Esophagus (tissue), 2 donors: Measurements from ENCODE around the gene INSIG2. TPM values are rescaled to one million over a fixed set of nuclear protein-coding genes. Genes with fewer than 3 reads are reported as not detected.

Source experiments
- H3K27ac ChIP-seq, 2 donors: one replicate each; pipeline ENCODE4 v1.5.1; 2013; ENCODE audit warnings: low read depth in 2 of 2, mild to moderate bottlenecking in 2 of 2, inconsistent platforms in 1 of 2, low read length in 1 of 2, moderate library complexity in 1 of 2
- H3K27me3 ChIP-seq, 2 donors: one replicate each; pipeline ENCODE4 v1.6.1; 2013; ENCODE audit warnings: low read length in 2 of 2, control low read depth in 1 of 2, mild to moderate bottlenecking in 1 of 2; ENCODE audit not compliant: insufficient read depth in 2 of 2, control insufficient read depth in 1 of 2
- H3K36me3 ChIP-seq, 2 donors: one replicate each; pipeline ENCODE4 v1.6.1; 2013; ENCODE audit warnings: low read length in 1 of 2; ENCODE audit not compliant: control insufficient read depth in 2 of 2, insufficient read depth in 2 of 2
- H3K4me1 ChIP-seq, 2 donors: one replicate each; pipeline ENCODE4 v1.6.1; 2013; ENCODE audit warnings: low read length in 1 of 2; ENCODE audit not compliant: control insufficient read depth in 2 of 2, insufficient read depth in 2 of 2
- H3K4me3 ChIP-seq, 2 donors: one replicate each; pipeline ENCODE4 v1.5.1; 2013; ENCODE audit warnings: low read length in 2 of 2, mild to moderate bottlenecking in 2 of 2, low read depth in 1 of 2, moderate library complexity in 1 of 2
- H3K9me3 ChIP-seq, 2 donors: one replicate each; pipeline ENCODE4 v1.6.1; 2013; ENCODE audit warnings: mild to moderate bottlenecking in 2 of 2, low read depth in 1 of 2, low read length in 1 of 2, moderate library complexity in 1 of 2; ENCODE audit not compliant: control insufficient read depth in 2 of 2, insufficient read depth in 1 of 2
- WGBS, 2 donors: extraction: QIAGEN DNeasy Blood & Tissue Kit; methylation state at CpG; one replicate each; pipeline ENCODE4 v1.1.7; 2013; 5-methylcytosine and 5-hydroxymethylcytosine counted together
- polyA plus RNA-seq, 2 donors: library from polyadenylated mRNA; stranded (reverse); fragments of 200-250 nt; gene quantifications; one replicate each; pipeline ENCODE4 v1.2.3, GENCODE V29; 2013
- donor health status: healthy with polysubstance abuse.
- donor health status: Bipolar disorder and iron deficiency.

Gene INSIG2
- polyA plus RNA-seq, 2 donors = 7.0 to 7.5 TPM

DNA sequence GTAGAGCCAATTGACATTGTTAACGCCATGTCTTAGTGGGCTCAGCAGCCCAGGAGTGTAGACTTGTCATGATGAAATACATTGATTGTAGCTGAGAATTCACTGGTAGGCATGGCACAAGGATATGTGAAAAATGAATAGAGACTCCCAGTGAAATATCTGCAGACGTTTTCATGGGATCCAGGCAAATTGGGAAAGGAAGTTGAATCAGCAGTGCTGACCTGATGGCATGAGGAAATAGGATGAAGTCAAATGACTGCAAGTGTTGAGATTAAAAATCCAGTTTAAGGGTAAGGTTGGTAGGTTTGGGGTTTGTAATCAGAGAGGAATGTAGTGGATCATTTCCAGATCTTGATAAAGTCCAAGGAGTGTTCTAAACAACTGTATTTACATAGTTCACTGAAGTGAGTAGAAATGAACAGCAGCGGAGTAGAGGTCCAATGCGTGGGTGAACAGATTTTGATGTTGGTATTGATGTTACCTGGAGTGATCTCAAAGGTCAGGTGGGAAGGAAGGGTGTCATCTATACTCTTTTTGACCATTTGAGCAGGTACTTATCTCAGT, 24.6 kb downstream of the INSIG2 start:
- Histone ChIP-seq H3K4me3 (no peak overlapping the region), H3K9me3 (no peaks in the 10 kb centered on the region), H3K4me1 (no peaks in the 10 kb centered on the region), H3K36me3 (peaks cover 0 to 3% of the 10 kb centered on the region in 2 donors), H3K27me3 (no peaks in the 10 kb centered on the region), H3K27ac (no peak overlapping the region)
- 68 to 79% methylated on average over 4 of the region's 4 CpGs for WGBS, 2 donors

DNA sequence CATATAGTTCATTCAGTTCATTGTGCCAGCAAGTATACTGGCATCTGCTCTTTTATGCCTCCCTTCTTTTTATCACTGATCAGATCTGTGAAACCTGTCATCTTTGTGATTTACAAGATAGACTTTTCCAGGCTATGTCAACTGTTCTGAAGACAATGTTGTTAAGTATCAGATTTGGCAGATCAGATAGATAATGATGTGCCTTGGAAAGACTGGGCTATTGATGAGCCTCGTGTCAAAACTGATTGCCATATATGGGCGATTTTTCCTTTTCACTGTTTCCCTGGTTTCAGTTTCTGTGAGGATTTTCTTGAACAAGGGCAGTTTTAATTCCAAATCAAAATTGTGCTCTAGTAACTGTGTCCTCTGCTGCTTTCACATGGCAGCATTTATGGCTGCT, 26.6 kb downstream of the INSIG2 start:
- H3K27ac ChIP-seq = no peak overlapping the region
- 74 to 86% methylated on average over 2 of the region's 2 CpGs for WGBS, 2 donors

DNA sequence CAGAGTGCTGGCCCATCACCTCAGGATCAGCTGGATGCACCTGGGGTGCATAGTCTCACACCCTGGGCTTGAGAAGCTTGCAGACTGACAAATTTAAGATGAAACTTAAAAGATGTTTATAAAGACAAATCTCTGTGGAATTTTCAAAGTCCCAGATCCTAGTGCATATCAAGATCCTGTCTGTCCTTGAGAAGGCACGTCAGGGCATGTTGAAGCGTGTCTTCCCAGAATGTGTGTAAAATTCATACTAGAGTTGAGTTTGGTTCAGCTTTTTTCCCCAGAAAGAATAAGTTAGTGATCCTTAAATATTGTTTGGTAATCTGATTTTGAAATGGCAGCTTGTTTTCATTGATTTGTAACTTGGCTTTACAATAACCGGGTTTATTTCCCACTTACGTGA, 27.5 kb downstream of the INSIG2 start:
- no peaks in the 10 kb centered on the region for H3K9me3 ChIP-seq
- WGBS, 2 donors = 82 to 83% methylated on average over 4 of the region's 4 CpGs
- peaks cover 0 to 3% of the 10 kb centered on the region in 2 donors for H3K36me3 ChIP-seq
- no peaks in the 10 kb centered on the region for H3K4me1 ChIP-seq
- H3K4me3 ChIP-seq = no peak overlapping the region
- no peak overlapping the region for H3K27ac ChIP-seq
- H3K27me3 ChIP-seq = no peaks in the 10 kb centered on the region

More for the DNA sequence above, 26.6 kb downstream of the INSIG2 start:
- H3K27me3 ChIP-seq = no peaks in the 10 kb centered on the region
- H3K4me3 ChIP-seq = no peak overlapping the region
- H3K9me3 ChIP-seq = no peaks in the 10 kb centered on the region
- peaks cover 0 to 3% of the 10 kb centered on the region in 2 donors for H3K36me3 ChIP-seq
- H3K4me1 ChIP-seq = no peaks in the 10 kb centered on the region

DNA sequence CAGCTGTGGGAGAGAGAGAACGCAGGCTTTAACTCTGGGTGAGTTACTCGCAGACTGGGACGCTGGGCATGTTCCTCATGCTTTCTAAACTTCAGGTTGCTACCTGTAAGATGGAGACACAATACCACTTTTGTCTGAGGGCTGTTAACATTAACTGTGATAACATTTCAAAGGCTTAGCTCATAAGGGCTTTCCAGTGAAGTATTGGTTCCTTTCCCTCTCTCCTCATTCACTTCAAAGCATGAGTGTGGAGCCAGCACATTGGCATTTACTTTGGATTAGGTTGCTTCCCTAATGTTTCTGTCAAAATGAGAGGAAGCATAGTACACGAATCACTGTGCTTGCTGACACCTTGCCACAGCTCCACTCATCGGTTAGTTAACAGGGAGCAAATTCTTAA, 30.2 kb downstream of the INSIG2 start:
- Histone ChIP-seq H3K9me3 (no peaks in the 10 kb centered on the region), H3K36me3 (peaks cover 0 to 3% of the 10 kb centered on the region in 2 donors), H3K27me3 (no peaks in the 10 kb centered on the region), H3K27ac (no peak overlapping the region), H3K4me1 (peaks cover 2% of the 10 kb centered on the region in 2 donors), H3K4me3 (no peak overlapping the region)
- WGBS, 2 donors = 61 to 71% methylated on average over 5 of the region's 5 CpGs

DNA sequence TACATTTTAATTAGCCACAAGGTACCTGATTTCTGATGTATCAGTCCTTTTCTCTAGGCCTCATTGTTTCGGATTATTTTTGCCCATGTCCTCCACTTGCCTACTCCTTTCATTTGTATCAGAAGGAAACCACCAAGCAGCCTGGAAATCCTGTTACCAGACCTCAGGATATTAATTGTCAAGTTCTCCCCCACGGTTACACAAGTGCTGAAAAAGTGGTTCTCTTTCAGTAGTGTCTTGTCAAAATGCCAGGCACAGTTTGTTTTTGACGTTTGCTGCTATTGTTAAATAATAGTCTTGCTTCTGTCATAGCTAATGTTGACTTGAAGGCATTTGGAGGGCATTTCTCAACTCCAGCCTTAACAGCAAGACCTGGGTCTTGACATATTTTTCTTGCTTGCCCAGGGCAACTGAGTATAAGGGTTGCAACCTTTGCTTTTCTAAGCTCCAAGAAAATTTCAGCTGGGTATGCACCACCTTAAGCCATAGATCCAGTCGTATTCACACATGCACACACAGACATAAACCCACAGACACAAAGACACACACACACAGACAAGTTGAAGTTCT, 31.0 kb downstream of the INSIG2 start:
- Histone ChIP-seq H3K36me3 (no peaks in the 10 kb centered on the region), H3K27me3 (no peaks in the 10 kb centered on the region), H3K4me1 (peaks cover 2 to 3% of the 10 kb centered on the region in 2 donors), H3K9me3 (no peaks in the 10 kb centered on the region), H3K4me3 (no peak overlapping the region), H3K27ac (no peak overlapping the region)
- WGBS, 2 donors = 42 to 43% methylated on average over 4 of the region's 4 CpGs

DNA sequence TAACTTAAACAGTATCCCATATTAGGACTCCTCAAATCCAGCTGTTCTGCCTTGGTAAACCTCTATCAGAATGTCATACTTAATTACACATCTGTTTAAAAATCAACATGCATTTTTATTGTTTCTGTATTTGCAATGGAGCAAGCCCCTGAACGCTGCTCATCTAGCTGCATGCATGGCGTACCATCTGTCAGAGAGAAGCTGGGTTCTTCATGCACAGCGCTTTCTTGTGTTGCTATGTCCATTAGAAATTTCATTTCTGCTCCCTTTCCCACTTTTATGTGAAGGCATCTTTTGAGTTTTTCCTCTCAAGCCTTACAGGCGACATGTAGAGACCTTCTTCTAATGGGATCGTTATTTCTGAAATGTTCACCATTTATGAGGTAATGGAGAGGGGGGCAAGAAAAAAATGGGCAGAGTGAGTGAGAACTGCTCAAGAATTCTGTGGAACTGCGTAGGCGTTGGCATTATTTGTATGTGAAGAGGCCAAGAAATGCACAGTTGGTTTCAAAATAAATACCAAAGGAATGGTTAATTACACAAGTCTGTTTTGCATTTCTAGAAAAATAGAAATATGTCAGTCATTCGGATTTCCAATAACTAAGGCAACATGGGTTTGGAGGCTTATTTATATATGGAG, 31.6 kb downstream of the INSIG2 start:
- no peaks in the 10 kb centered on the region for H3K27me3 ChIP-seq
- peaks cover 2 to 3% of the 10 kb centered on the region in 2 donors for H3K4me1 ChIP-seq
- H3K36me3 ChIP-seq = no peaks in the 10 kb centered on the region
- H3K9me3 ChIP-seq = no peaks in the 10 kb centered on the region
- no peak overlapping the region for H3K27ac ChIP-seq
- H3K4me3 ChIP-seq = no peak overlapping the region
- 90 to 92% methylated on average over 8 of the region's 8 CpGs for WGBS, 2 donors

DNA sequence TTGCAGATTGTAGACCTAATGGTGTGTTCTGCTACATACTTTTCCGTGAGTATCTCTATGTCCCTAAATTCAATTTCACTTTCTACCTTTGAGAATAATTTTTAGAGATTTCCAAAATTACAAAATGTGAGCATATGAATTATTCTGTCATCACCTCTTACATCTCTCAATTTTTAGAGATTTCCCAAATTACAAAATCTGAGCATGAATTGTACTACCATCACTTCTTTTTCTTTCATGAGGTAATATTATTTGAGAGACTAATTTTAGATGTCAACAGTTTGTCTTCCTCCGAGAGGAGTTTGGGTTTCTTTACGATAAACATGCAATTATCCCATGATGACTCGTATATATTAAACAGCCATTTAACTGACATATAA, 32.1 kb downstream of the INSIG2 start:
- WGBS, 2 donors = 83 to 86% methylated on average over 4 of the region's 4 CpGs
- peaks cover 2 to 3% of the 10 kb centered on the region in 2 donors for H3K4me1 ChIP-seq

DNA sequence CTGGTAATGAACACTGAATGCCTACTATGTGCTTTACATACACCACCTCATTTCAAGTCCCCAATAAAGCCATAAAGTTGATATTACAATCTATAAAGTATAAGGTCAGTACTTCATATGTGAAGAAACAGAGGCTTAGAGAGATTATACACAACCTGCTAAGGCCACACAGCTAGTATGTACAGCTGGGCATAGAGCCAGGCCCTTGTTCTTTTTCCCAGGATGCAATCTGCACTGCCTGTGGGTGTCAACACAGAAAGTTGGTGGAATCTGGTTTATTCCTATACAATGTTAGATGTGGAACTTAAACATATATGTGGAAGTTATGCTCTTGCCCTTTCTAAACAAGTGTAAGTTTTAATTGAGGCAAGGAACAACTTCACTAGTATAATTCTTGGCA, 32.8 kb downstream of the INSIG2 start:
- Histone ChIP-seq H3K27me3 (no peaks in the 10 kb centered on the region), H3K4me1 (peaks cover 2 to 3% of the 10 kb centered on the region in 2 donors), H3K9me3 (no peaks in the 10 kb centered on the region), H3K36me3 (no peaks in the 10 kb centered on the region), H3K4me3 (no peak overlapping the region), H3K27ac (no peak overlapping the region)

More for the DNA sequence above, 32.1 kb downstream of the INSIG2 start:
- Histone ChIP-seq H3K27ac (no peak overlapping the region), H3K9me3 (no peaks in the 10 kb centered on the region), H3K4me3 (no peak overlapping the region), H3K36me3 (no peaks in the 10 kb centered on the region), H3K27me3 (no peaks in the 10 kb centered on the region)

DNA sequence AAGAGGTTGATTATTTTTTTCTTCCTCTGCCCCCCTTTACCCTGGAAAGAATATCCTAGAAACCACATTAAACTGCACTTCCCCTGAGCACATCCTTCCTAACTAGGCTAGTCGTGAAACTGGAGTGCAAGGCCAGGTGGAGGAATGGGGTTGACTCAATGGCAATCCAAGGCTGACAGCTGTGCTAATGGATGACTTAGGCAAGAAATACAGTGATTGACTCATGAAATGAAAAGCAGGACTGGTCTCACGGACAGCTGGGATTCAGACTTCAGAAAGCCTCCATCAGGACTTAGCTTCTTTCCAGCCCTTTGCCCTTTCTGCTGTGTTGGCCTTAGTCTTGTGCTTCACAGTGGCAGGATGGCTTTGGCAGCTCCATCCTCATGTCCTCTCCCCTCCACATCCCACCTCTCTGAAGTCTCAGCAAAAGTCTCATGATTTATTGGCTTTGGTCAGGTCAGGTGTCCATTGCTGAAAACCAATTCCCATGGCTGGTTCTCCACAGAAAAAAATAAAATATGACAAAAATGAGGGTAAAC, 33.8 kb downstream of the INSIG2 start:
- Histone ChIP-seq H3K4me1 (peaks cover 2 to 3% of the 10 kb centered on the region in 2 donors), H3K4me3 (no peak overlapping the region), H3K36me3 (no peaks in the 10 kb centered on the region), H3K27me3 (no peaks in the 10 kb centered on the region), H3K9me3 (no peaks in the 10 kb centered on the region), H3K27ac (no peak overlapping the region)
- 59 to 65% methylated on average over 2 of the region's 2 CpGs for WGBS, 2 donors
